Endothelial cell of umbilical vein (primary cell): ENCODE measurements around the gene FGR. TPM values are rescaled to one million over a fixed set of nuclear protein-coding genes. Genes with fewer than 3 reads are reported as not detected.

Experiments used
- BruUV-seq: library from RNA; stranded (reverse); fragments of 400-500 nt; replicated peaks from 2 replicates; lab custom pipeline; 2021; lab: Mats Ljungman, UMichigan
- CTCF ChIA-PET: fragments of 300-600, 350-600 bp; sonication (Branson Sonifier 250); formaldehyde crosslinking; loops from one replicate; lab custom pipeline; 2021; ENCODE audit warnings: antibody characterized with exemption, inconsistent platforms; lab: Charles Lee
- POLR2A ChIA-PET: fragments of 300-600, 350-600 bp; sonication (Branson Sonifier 250); formaldehyde crosslinking; loops from one replicate; lab custom pipeline; 2021; ENCODE audit warnings: antibody characterized with exemption, inconsistent platforms; lab: Charles Lee
- DNase-seq: peaks from one replicate; pipeline ENCODE4 v3.0.0-alpha.2; 2011; ENCODE audit warnings: low read depth, low spot score
- FAIRE-seq: peaks from 2 replicates; lab custom pipeline; 2011; peaks lifted over from hg19 to GRCh38; lab: Jason Lieb, UNC
- H2AFZ ChIP-seq: 2 replicates; pipeline ENCODE4 v1.6.0; 2012; ENCODE audit warnings: low read depth, low read length, control low read depth, inconsistent platforms
- H3K27ac ChIP-seq: 2 replicates; pipeline ENCODE4 v1.5.1; 2011; ENCODE audit warnings: low read depth, mild to moderate bottlenecking, control low read depth, low read length, moderate library complexity; ENCODE audit not compliant: insufficient read depth
- H3K27me3 ChIP-seq, 2 experiments: 2 replicates each; pipeline versions ENCODE4 v1.6.0 to v1.6.1; 2011; ENCODE audit warnings: low read length in 2 of 2, mixed read lengths in 1 of 2; ENCODE audit not compliant: control insufficient read depth in 2 of 2, insufficient read depth in 2 of 2
- H3K36me3 ChIP-seq, 2 experiments: 2 replicates in 1 of 2; 3 replicates in 1 of 2; pipeline ENCODE4 v1.5.1; 2011; ENCODE audit warnings: low read length in 2 of 2, mild to moderate bottlenecking in 1 of 2, moderate library complexity in 1 of 2; ENCODE audit not compliant: control insufficient read depth in 2 of 2, insufficient read depth in 2 of 2; ENCODE audit errors: extremely low read depth in 1 of 2
- H3K4me1 ChIP-seq: 3 replicates; pipeline ENCODE4 v1.5.1; 2011; ENCODE audit warnings: mild to moderate bottlenecking, low read length; ENCODE audit not compliant: control insufficient read depth, insufficient read depth; ENCODE audit errors: extremely low read depth
- H3K4me2 ChIP-seq: 2 replicates; pipeline ENCODE4 v1.6.1; 2011; ENCODE audit warnings: low read length, control low read depth, mixed read lengths; ENCODE audit not compliant: insufficient read depth
- H3K4me3 ChIP-seq, 3 experiments: fragments of 200-600 bp in 1 of 3; sonication (generic), shearing (Covaris generic) in 1 of 3; replicated peaks in 1 of 3; 2 replicates each; pipeline ENCODE4 v1.5.1; 2011 to 2016; ENCODE audit warnings: control low read depth in 3 of 3, low read length in 3 of 3, mild to moderate bottlenecking in 2 of 3, inconsistent platforms in 1 of 3, low read depth in 1 of 3, moderate library complexity in 1 of 3; ENCODE audit not compliant: insufficient read depth in 1 of 3
- H3K79me2 ChIP-seq: 2 replicates; pipeline ENCODE4 v1.6.0; 2012; ENCODE audit warnings: low read length, inconsistent platforms; ENCODE audit not compliant: control insufficient read depth, insufficient read depth
- H3K9ac ChIP-seq: replicated peaks from 2 replicates; pipeline ENCODE3; 2011; ENCODE audit warnings: low read length, control low read depth; ENCODE audit not compliant: insufficient read depth; ENCODE audit errors: extremely low read depth
- H3K9me1 ChIP-seq: replicated peaks from 3 replicates; pipeline ENCODE4 v1.6.0; 2011; ENCODE audit warnings: mild to moderate bottlenecking, low read length; ENCODE audit not compliant: control insufficient read depth, insufficient read depth; ENCODE audit errors: extremely low read depth
- H3K9me3 ChIP-seq: replicated peaks from 2 replicates; pipeline ENCODE4 v1.5.1; 2012; ENCODE audit warnings: low read length, inconsistent platforms; ENCODE audit not compliant: control insufficient read depth, insufficient read depth
- H4K20me1 ChIP-seq: replicated peaks from 2 replicates; pipeline ENCODE3; 2011; ENCODE audit warnings: mild to moderate bottlenecking, low read length; ENCODE audit not compliant: control insufficient read depth, insufficient read depth; ENCODE audit errors: extremely low read depth
- FOS ChIP-seq: IDR thresholded peaks from 2 replicates; pipeline ENCODE4 v1.6.1; 2011; ENCODE audit warnings: mild to moderate bottlenecking, low read length, moderate library complexity, borderline replicate concordance; ENCODE audit not compliant: insufficient read depth
- JUN ChIP-seq: IDR thresholded peaks from 2 replicates; pipeline ENCODE4 v1.6.1; 2011; ENCODE audit warnings: borderline replicate concordance, low read depth; ENCODE audit not compliant: insufficient read length, insufficient read depth
- MYC ChIP-seq: IDR thresholded peaks from one replicate; pipeline ENCODE4 v1.6.1; 2011; ENCODE audit warnings: mild to moderate bottlenecking, low read depth, low read length
- POLR2A ChIP-seq: IDR thresholded peaks from 2 replicates; pipeline ENCODE4 v1.6.1; 2012; ENCODE audit warnings: low read depth, mild to moderate bottlenecking, control low read depth, low read length
- POLR2AphosphoS5 ChIP-seq: IDR thresholded peaks from 2 replicates; pipeline ENCODE4 v1.6.1; 2012; ENCODE audit warnings: low read depth, mild to moderate bottlenecking, control low read depth, low read length, moderate library complexity; ENCODE audit not compliant: insufficient read depth
- dilution Hi-C: fragments of 300-500 bp; cut with MboI; formaldehyde crosslinking; loops from one replicate; pipeline ENCODE4 v1.15.0; 2019; ENCODE audit warnings: low sequenced_read_pairs; ENCODE audit not compliant: extremely low pct_ligation_motif_present
- intact Hi-C: fragments of 100-400 bp; cut with micrococcal nuclease; formaldehyde crosslinking; loops from one replicate; pipeline ENCODE4 v1.10.0; 2022
- polyA plus RNA-seq, 4 experiments: library from polyadenylated mRNA; depleted of rRNA in 3 of 4; stranded (reverse) in 3 of 4; unstranded in 1 of 4; fragments of >200 nt; gene quantifications; 2 replicates each; pipeline versions ENCODE4 v1.2.1 to v1.2.3, GENCODE V29; 2011 to 2012; ENCODE audit warnings: missing spikeins in 1 of 4
- total RNA-seq: library from RNA; stranded (reverse); gene quantifications from 2 replicates; pipeline ENCODE4 v1.2.3, GENCODE V29; 2021
- TF ChIP-seq, protein P1 (sequence below), 2 donors: IDR thresholded peaks; 1 replicate in 1 of 2; 2 replicates in 1 of 2; pipeline ENCODE4 v1.5.1; 2011; ENCODE audit warnings: low read length in 2 of 2, mild to moderate bottlenecking in 2 of 2, moderate library complexity in 2 of 2, control low read depth in 1 of 2, inconsistent platforms in 1 of 2, low read depth in 1 of 2; ENCODE audit not compliant: insufficient read depth in 1 of 2; ENCODE audit errors: extremely low read depth in 1 of 2
- TF ChIP-seq, protein P2 (sequence below): IDR thresholded peaks from 2 replicates; pipeline ENCODE4 v1.6.1; 2011; ENCODE audit not compliant: insufficient read depth, insufficient read length

Gene FGR
- total and polyA plus RNA-seq, 2 donors (not counting 3 experiments of a cell fraction or from before 2014, with no cell fraction given) = 0.18 TPM; not detected in 1

DNA sequence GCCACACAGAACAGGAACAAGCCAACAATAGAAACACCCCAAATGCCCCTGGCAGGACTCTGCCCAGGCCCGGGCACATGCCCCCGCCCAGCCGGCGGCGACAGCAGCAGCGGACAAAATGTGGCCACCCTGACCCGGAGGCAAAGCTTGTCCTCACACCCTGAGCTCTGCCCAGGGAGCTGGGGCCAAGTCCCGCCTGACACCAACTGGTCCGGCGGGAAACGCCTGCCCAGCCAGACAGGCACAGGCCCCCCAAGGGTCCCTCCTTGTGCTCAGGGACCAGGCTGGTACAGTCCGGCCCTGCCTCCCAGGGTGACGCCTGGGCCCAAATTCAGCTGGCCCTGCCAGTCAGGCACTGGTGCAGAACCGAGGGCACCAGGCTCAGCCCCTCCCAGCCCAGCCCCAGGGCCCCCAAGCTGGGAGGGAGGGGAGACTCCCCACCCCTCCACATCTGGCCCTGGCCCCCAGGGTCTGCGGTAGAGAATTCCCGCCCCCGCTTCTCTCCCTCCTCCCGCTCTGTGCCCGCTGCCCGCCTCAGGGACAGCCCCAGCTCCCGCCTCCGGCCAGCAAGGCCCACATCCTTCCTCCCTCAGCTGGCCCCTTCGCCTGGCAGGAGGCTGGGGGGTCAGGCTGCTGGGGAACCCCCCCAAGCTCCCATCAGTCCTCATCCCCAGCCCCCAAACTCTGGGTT, 33.1 kb downstream of the FGR start:
- no peak overlapping the region for H3K27ac ChIP-seq
- peak; percentile 69 for FAIRE-seq
- H3K9me1 ChIP-seq = no peaks in the 10 kb centered on the region
- H3K36me3 ChIP-seq = no peaks in the 10 kb centered on the region
- H3K9ac ChIP-seq = no peak overlapping the region
- H3K27me3 ChIP-seq = no peaks in the 10 kb centered on the region
- ChIA-PET POLR2A (interaction anchor here (0.7 to 2.2 kb wide), 3 partner anchors 42 to 112 kb away, joined by 4 to 15 read pairs (median 6); partner anchors contain the start of gene WASF2), CTCF (interaction anchor here (0.8 to 12.3 kb wide), 11 partner anchors 10 to 207 kb away, joined by 3 to 455 read pairs (median 6); no protein-coding TSS in a partner anchor)
- H2AFZ ChIP-seq = no peak overlapping the region
- no peak for TF ChIP-seq JUN
- TF ChIP-seq, protein P1, sequence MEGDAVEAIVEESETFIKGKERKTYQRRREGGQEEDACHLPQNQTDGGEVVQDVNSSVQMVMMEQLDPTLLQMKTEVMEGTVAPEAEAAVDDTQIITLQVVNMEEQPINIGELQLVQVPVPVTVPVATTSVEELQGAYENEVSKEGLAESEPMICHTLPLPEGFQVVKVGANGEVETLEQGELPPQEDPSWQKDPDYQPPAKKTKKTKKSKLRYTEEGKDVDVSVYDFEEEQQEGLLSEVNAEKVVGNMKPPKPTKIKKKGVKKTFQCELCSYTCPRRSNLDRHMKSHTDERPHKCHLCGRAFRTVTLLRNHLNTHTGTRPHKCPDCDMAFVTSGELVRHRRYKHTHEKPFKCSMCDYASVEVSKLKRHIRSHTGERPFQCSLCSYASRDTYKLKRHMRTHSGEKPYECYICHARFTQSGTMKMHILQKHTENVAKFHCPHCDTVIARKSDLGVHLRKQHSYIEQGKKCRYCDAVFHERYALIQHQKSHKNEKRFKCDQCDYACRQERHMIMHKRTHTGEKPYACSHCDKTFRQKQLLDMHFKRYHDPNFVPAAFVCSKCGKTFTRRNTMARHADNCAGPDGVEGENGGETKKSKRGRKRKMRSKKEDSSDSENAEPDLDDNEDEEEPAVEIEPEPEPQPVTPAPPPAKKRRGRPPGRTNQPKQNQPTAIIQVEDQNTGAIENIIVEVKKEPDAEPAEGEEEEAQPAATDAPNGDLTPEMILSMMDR (IDR thresholded peaks at IDR 0.05; ENCODE audit: extremely low read depth in 1 of 2, insufficient read depth in 1 of 2, low read depth in 1 of 2, low read length in 2 of 2) = no peak
- no peak for TF ChIP-seq MYC
- TF ChIP-seq POLR2AphosphoS5 = no peak
- no peak for TF ChIP-seq POLR2A
- TF ChIP-seq, protein P2, sequence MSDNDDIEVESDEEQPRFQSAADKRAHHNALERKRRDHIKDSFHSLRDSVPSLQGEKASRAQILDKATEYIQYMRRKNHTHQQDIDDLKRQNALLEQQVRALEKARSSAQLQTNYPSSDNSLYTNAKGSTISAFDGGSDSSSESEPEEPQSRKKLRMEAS = no peak
- no peak for TF ChIP-seq FOS
- peak overlapping the region; percentile 66 for H3K4me2 ChIP-seq
- H3K4me3 ChIP-seq = peak overlapping the region; percentile 38 to 97 (median 59)
- H3K9me3 ChIP-seq = no peaks in the 10 kb centered on the region
- dilution Hi-C loops (no loop called here), intact Hi-C loops (no loop called here)
- DNase-seq = peak; percentile 53
- BruUV-seq = no TSS peak
- peaks cover 27% of the 10 kb centered on the region for H3K4me1 ChIP-seq
- H4K20me1 ChIP-seq = no peaks in the 10 kb centered on the region
- peaks cover 17% of the 10 kb centered on the region for H3K79me2 ChIP-seq
